Right lobe of liver (tissue), 6 donors: ENCODE measurements around the gene GRK1. TPM values are rescaled to one million over a fixed set of nuclear protein-coding genes. Genes with fewer than 3 reads are reported as not detected.

ENCODE experiments used
- ATAC-seq, 4 donors: fragments of 200-7000 bp; cut with Tn5 transposase; one replicate each; pipeline ENCODE4 v1.9.1; 2020; ENCODE audit warnings: mild to moderate bottlenecking in 4 of 4, moderate library complexity in 4 of 4
- DNase-seq, 3 donors: peaks; one replicate each; pipeline ENCODE4 v3.0.0-alpha.2; 2020
- H3K27ac ChIP-seq, 3 donors: fragments of 200-600 bp; one replicate each; pipeline ENCODE4 v1.8.0; 2022
- H3K27me3 ChIP-seq, 2 donors: fragments of 200-600 bp; one replicate each; pipeline ENCODE4 v1.8.0; 2022
- H3K36me3 ChIP-seq, 4 donors: fragments of 200-600 bp; sonication (generic) in 1 of 4; one replicate each; pipeline versions ENCODE4 v1.5.1 to v1.8.0; 2017 to 2022; ENCODE audit warnings: control low read depth in 1 of 4
- H3K4me1 ChIP-seq, 4 donors: fragments of 200-600 bp; sonication (generic) in 1 of 4; one replicate each; pipeline versions ENCODE4 v1.5.1 to v1.8.0; 2017 to 2022; ENCODE audit warnings: control low read depth in 1 of 4
- H3K4me3 ChIP-seq, 3 donors: fragments of 200-600 bp; one replicate each; pipeline ENCODE4 v1.8.0; 2022
- H3K9me3 ChIP-seq, 4 donors: fragments of 200-600 bp; sonication (generic) in 1 of 4; one replicate each; pipeline versions ENCODE4 v1.5.1 to v1.8.0; 2017 to 2022; ENCODE audit warnings: control low read depth in 1 of 4
- CTCF ChIP-seq, 4 donors: fragments of 200-600 bp in 3 of 4; fragments of 450-650 bp in 1 of 4; IDR thresholded peaks; one replicate each; pipeline versions ENCODE4 v1.5.1 to v1.8.0; 2016 to 2022; ENCODE audit warnings: antibody characterized with exemption in 4 of 4, mild to moderate bottlenecking in 2 of 4
- POLR2A ChIP-seq: fragments of 450-650 bp; IDR thresholded peaks from one replicate; pipeline ENCODE4 v1.6.1; 2017; ENCODE audit warnings: antibody characterized with exemption, mild to moderate bottlenecking
- WGBS: methylation state at CpG from one replicate; pipeline ENCODE4 v1.1.6; 2018; ENCODE audit warnings: low coverage, low lambda C conversion rate; ENCODE audit not compliant: insufficient coverage; ENCODE audit errors: missing lambda C conversion rate; 5-methylcytosine and 5-hydroxymethylcytosine counted together
- intact Hi-C, 2 donors: fragments of 100-400 bp; cut with DNase I; formaldehyde crosslinking; loops; one replicate each; pipeline versions ENCODE4 v1.11.2 to v1.14.1; 2022
- total RNA-seq, 6 experiments: library from RNA; depleted of rRNA in 2 of 6; stranded (reverse); fragments of >200 nt in 2 of 6; fragmentation: NEBNext Ultra II Directional in 3 of 6; extraction: Animal tissue kit (Norgen Biotek cat#: 25700) in 3 of 6; gene quantifications; one replicate each; pipeline versions ENCODE4 v1.1.0 to v1.2.4, GENCODE V29; 2016 to 2023
- donor health status: DM: no; HTN: yes; CAD: no.
- donor health status: DM: no; HTN: no; CAD: no.
- donor health status: DM: no; HTN: no; CAD: no.
- donor health status: DM: no; HTN: yes; CAD: no.
- donor health status: DM: no; HTN: yes; CAD: no.

Gene GRK1
- total RNA-seq, 6 experiments from 2014 or later: not detected

- intact Hi-C loops: no loop called here
- Histone ChIP-seq H3K4me3 (no peak overlapping the region), H3K27me3 (no peaks in the 10 kb centered on the region), H3K9me3 (no peaks in the 10 kb centered on the region), H3K36me3 (no peaks in the 10 kb centered on the region), H3K4me1 (no peaks in the 10 kb centered on the region), H3K27ac (no peak overlapping the region)
- 91% methylated on average over 7 of the region's 25 CpGs for WGBS
- peak in 2 of 3 donors; percentile 39 to 42 for DNase-seq
- TF ChIP-seq CTCF (IDR thresholded peaks at IDR 0.05) (no peak), POLR2A (no peak)
- no peak for ATAC-seq
Observed at GRCh38 chr13:113656003-113656588, 10.9 kb upstream of the GRK1 start.

GRCh38 chr13:113656831-113657671 is 10.0 kb upstream of the GRK1 start:
- intact Hi-C loops: no loop called here
- no peaks in the 10 kb centered on the region for H3K36me3 ChIP-seq
- no peak for TF ChIP-seq CTCF (IDR thresholded peaks at IDR 0.05)
- TF ChIP-seq POLR2A: no peak
- H3K9me3 ChIP-seq: no peaks in the 10 kb centered on the region
- no peak overlapping the region for H3K4me3 ChIP-seq
- no peaks in the 10 kb centered on the region for H3K27me3 ChIP-seq
- no peak overlapping the region for H3K27ac ChIP-seq
- ATAC-seq: peak in 1 of 4 donors; percentile 4
- WGBS: 70% methylated on average over 4 of the region's 42 CpGs
- DNase-seq: peak in 2 of 3 donors; percentile 38 to 51
- H3K4me1 ChIP-seq: no peaks in the 10 kb centered on the region

GRCh38 chr13:113657851-113658741 is 8.9 kb upstream of the GRK1 start, which contains the start of gene ATP4B:
TSS of gene ATP4B (minus strand) at chr13:113658198. CDS start at chr13:113658144, 54 bp downstream.
- Histone ChIP-seq H3K27me3 (no peaks in the 10 kb centered on the region), H3K36me3 (no peaks in the 10 kb centered on the region), H3K9me3 (no peaks in the 10 kb centered on the region), H3K4me1 (no peaks in the 10 kb centered on the region), H3K4me3 (no peak within 1 kb of the TSS), H3K27ac (no peak within 1 kb of the TSS)
- ATAC-seq (peak in 1 of 4 donors; percentile 6), DNase-seq (peak in 2 of 3 donors; percentile 25 to 45)
- TF ChIP-seq CTCF (IDR thresholded peaks at IDR 0.05) (no peak), POLR2A (no peak)
- WGBS: 61% methylated on average over 11 of the region's 47 CpGs
- intact Hi-C loops: no loop called here

GRCh38 chr13:113658836-113659235 is 8.2 kb upstream of the GRK1 start:
- Histone ChIP-seq H3K36me3 (no peaks in the 10 kb centered on the region), H3K4me1 (no peaks in the 10 kb centered on the region), H3K27me3 (no peaks in the 10 kb centered on the region), H3K4me3 (no peak overlapping the region), H3K27ac (no peak overlapping the region), H3K9me3 (no peaks in the 10 kb centered on the region)
- DNase-seq: peak in 2 of 3 donors; percentile 32 to 42
- no peak for ATAC-seq
- intact Hi-C loops: no loop called here
- 42% methylated on average over 3 of the region's 14 CpGs for WGBS
- TF ChIP-seq POLR2A: no peak
